Nephron progenitor cell (in vitro differentiated cells): ENCODE data around the gene TMEM63B.

Source experiments
- DNase-seq: peaks from one replicate; pipeline ENCODE4 v3.0.0; 2021
- H3K27ac Mint-ChIP-seq: 2 replicates; pipeline ENCODE4 v1.8.0; 2021; ENCODE audit warnings: mild to moderate bottlenecking, moderate library complexity, mixed read lengths
- H3K27me3 Mint-ChIP-seq: 2 replicates; pipeline ENCODE4 v1.8.0; 2021; ENCODE audit warnings: mild to moderate bottlenecking, low read depth, mixed read lengths; ENCODE audit not compliant: poor library complexity
- H3K36me3 Mint-ChIP-seq: 2 replicates; pipeline ENCODE4 v1.8.0; 2021; ENCODE audit warnings: low read depth, mixed read lengths
- H3K4me1 Mint-ChIP-seq: 2 replicates; pipeline ENCODE4 v1.8.0; 2021; ENCODE audit warnings: mixed read lengths
- H3K4me3 Mint-ChIP-seq: 2 replicates; pipeline ENCODE4 v1.8.0; 2021; ENCODE audit warnings: mild to moderate bottlenecking, moderate library complexity, mixed read lengths
- H3K9me3 Mint-ChIP-seq: 2 replicates; pipeline ENCODE4 v1.8.0; 2021; ENCODE audit warnings: mild to moderate bottlenecking, moderate library complexity, mixed read lengths
- TF ChIP-seq, protein P1 (sequence below): fragments of 200-600 bp; sonication (generic); IDR thresholded peaks from 2 replicates; pipeline ENCODE4 v1.5.0; 2021; ENCODE audit warnings: antibody characterized with exemption

The TMEM63B gene

DNA sequence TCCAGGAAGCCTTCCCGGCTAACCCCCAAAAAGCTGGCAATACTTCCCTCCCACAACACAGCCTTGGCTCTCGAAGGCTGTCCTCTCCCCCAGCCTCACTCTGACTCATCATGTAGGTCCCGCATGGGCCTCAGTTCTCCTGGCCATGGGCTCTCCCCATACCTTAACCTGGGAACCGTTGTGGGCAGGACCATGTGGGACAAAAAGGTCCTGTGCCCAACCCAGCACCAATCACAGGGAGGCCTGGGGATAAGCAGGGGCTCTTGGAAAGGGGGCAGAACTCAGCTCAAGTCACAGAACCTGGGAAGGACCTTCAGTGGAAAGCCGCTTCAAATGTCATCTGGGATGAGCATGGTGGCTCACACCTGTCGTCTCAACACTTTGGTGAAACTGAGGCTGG lies 45.6 kb upstream of the TMEM63B start:
- peaks cover 4% of the 10 kb centered on the region for H3K36me3 Mint-ChIP-seq
- TF ChIP-seq, protein P1, sequence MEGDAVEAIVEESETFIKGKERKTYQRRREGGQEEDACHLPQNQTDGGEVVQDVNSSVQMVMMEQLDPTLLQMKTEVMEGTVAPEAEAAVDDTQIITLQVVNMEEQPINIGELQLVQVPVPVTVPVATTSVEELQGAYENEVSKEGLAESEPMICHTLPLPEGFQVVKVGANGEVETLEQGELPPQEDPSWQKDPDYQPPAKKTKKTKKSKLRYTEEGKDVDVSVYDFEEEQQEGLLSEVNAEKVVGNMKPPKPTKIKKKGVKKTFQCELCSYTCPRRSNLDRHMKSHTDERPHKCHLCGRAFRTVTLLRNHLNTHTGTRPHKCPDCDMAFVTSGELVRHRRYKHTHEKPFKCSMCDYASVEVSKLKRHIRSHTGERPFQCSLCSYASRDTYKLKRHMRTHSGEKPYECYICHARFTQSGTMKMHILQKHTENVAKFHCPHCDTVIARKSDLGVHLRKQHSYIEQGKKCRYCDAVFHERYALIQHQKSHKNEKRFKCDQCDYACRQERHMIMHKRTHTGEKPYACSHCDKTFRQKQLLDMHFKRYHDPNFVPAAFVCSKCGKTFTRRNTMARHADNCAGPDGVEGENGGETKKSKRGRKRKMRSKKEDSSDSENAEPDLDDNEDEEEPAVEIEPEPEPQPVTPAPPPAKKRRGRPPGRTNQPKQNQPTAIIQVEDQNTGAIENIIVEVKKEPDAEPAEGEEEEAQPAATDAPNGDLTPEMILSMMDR: no peak
- peaks cover 3% of the 10 kb centered on the region for H3K27me3 Mint-ChIP-seq
- H3K4me3 Mint-ChIP-seq: no peak overlapping the region
- H3K9me3 Mint-ChIP-seq: no peaks in the 10 kb centered on the region
- DNase-seq: no peak
- H3K27ac Mint-ChIP-seq: no peak overlapping the region
- peaks cover 52% of the 10 kb centered on the region for H3K4me1 Mint-ChIP-seq

DNA sequence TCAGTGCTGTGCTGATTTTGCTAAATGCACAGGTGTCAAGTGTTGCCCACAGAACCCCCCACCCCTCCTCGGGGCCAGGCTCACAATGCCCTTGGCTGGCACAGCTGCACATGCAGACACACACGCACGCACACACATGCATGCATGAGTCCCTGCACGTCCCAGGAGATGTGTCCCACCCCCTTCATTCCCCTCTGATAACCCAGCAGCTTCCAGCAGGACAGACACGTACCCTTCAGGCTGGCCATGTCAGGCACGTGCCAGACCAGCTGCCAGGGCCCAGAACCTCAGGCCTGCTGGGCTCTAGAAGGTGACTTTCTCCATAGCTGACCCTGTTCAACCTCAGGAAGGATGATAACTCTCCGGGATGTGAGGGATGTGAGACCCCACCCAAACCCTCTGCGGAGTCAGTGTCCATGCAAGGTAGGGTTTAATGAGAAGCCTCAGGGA lies 44.5 kb upstream of the TMEM63B start:
- peaks cover 3% of the 10 kb centered on the region for H3K27me3 Mint-ChIP-seq
- no peaks in the 10 kb centered on the region for H3K9me3 Mint-ChIP-seq
- no peak for DNase-seq
- TF ChIP-seq, protein P1: no peak
- no peak overlapping the region for H3K4me3 Mint-ChIP-seq
- peaks cover 46% of the 10 kb centered on the region for H3K4me1 Mint-ChIP-seq
- peaks cover 4% of the 10 kb centered on the region for H3K36me3 Mint-ChIP-seq
- no peak overlapping the region for H3K27ac Mint-ChIP-seq

DNA sequence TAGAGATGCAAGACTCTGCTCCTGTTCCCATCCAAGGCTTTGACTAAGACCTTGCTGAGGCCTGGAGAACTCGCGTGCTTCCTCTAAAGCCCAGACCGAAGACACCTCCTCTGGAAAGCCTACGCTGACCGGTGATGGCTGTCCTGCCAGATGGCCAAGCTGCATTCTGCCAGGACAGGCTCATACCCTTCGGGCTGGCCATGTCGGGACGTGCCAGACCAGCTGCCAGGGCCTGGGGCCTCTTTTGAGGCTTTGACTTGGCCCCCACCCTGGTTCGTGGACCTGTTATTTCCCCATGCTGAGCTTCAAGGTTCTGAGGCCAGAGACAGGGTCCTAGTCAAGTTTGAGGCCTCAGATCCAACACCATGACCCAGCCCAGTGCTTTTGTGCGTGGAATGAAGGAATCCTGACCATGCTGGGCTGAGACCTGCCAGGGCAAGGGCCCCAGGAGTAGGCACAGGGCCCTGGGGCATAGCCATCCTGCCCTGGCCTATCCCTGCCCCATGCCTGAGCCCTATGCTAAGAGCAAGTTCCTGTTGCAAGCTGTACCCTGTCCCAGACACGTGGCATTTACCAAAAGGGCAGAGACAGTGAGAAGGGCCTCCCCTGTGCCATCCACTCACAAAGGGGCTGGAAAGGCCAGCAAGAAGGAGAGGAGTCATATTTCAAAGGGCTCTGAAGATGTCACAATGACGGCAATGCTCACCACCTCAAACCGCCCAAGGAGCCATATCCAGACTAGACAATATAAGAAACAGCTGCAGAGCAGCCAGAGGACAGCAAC lies 42.9 kb upstream of the TMEM63B start:
- TF ChIP-seq, protein P1: no peak
- DNase-seq: peak; percentile 28
- Mint-ChIP-seq H3K4me1 (peaks cover 38% of the 10 kb centered on the region), H3K9me3 (no peaks in the 10 kb centered on the region), H3K27ac (no peak overlapping the region), H3K36me3 (peaks cover 5% of the 10 kb centered on the region), H3K27me3 (no peaks in the 10 kb centered on the region), H3K4me3 (no peak overlapping the region)

DNA sequence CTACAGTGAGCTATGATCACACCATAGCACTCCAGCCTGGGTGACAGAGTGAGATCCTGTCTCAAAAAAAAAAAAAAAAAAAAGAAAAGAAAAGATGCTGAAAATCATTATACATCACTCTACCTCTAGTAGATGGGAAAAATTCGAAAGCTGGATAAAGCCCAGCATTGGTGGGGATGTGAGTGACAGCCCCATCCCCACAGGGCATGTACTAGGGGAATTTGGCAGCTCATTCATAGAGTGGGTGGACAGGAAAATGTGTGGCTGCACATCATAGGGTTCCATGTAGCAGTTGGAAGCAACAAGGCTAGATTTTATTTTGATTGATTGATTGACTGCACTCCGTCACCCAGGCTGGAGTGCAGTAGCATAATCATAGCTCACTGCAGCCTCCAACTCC lies 42.1 kb upstream of the TMEM63B start:
- Mint-ChIP-seq H3K36me3 (peaks cover 5% of the 10 kb centered on the region), H3K27ac (no peak overlapping the region), H3K9me3 (no peaks in the 10 kb centered on the region), H3K4me3 (no peak overlapping the region), H3K27me3 (no peaks in the 10 kb centered on the region), H3K4me1 (peaks cover 37% of the 10 kb centered on the region)
- DNase-seq: no peak
- TF ChIP-seq, protein P1: no peak

DNA sequence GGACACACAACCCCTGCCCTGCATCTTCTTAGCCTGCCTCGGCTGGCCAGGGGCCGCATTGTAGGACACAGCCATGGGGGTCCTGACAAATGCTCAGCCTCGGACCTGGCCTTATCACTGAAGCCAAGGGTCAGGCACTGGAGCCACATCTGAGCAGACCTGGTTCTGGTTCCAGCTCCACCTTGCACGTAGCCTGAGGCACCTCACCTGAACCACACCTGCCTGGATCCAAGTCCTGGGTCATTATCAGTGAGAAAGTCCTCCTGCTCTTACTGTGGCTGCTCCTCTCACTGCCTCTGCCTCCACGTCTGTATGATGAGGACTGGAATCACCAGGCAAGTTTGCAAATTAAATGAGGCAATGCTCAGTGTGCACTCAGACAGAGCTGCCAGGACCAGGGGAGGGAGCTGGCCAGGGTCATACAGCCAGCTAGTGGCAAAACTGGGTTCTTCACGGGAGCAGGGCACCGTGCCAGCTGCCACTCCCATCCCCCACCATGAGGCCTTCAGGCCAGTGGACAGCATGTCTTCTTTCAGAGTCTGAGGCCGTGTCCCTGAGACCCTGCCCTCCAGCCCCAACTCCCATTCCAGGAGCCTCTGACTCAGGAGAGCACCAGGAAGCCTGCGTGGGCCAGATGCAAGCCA lies 40.3 kb upstream of the TMEM63B start:
- no peak for DNase-seq

More for the DNA sequence above, 40.3 kb upstream of the TMEM63B start:
- TF ChIP-seq, protein P1: no peak
- peaks cover 24% of the 10 kb centered on the region for H3K4me1 Mint-ChIP-seq
- H3K36me3 Mint-ChIP-seq: peaks cover 12% of the 10 kb centered on the region
- H3K4me3 Mint-ChIP-seq: no peak overlapping the region
- H3K9me3 Mint-ChIP-seq: no peaks in the 10 kb centered on the region
- no peaks in the 10 kb centered on the region for H3K27me3 Mint-ChIP-seq
- no peak overlapping the region for H3K27ac Mint-ChIP-seq
